Mesenchymal stem cell (in vitro differentiated cells and primary cell): ENCODE data around the gene POLN.

Experiments used
- DNase-seq: peaks from one replicate; pipeline ENCODE4 v3.0.0-alpha.2; 2013
- H2AFZ ChIP-seq: one replicate; pipeline ENCODE4 v1.6.1; 2013; ENCODE audit warnings: low read depth, mild to moderate bottlenecking, control low read depth, inconsistent platforms, low read length, moderate library complexity
- H2AK5ac ChIP-seq: 2 replicates; pipeline ENCODE4 v1.6.1; 2013; ENCODE audit warnings: low read length, moderate library complexity, mild to moderate bottlenecking, inconsistent platforms; ENCODE audit not compliant: severe bottlenecking
- H2BK120ac ChIP-seq: one replicate; pipeline ENCODE4 v1.6.1; 2013; ENCODE audit warnings: low read depth, mild to moderate bottlenecking, inconsistent platforms, low read length, moderate library complexity
- H2BK12ac ChIP-seq, 2 experiments: one replicate each; pipeline ENCODE4 v1.6.1; 2013; ENCODE audit warnings: inconsistent platforms in 2 of 2, low read length in 2 of 2, mild to moderate bottlenecking in 2 of 2, moderate library complexity in 2 of 2, control low read depth in 1 of 2
- H2BK15ac ChIP-seq: one replicate; pipeline ENCODE4 v1.6.1; 2013; ENCODE audit warnings: mild to moderate bottlenecking, low read depth, inconsistent platforms; ENCODE audit not compliant: poor library complexity, severe bottlenecking
- H2BK5ac ChIP-seq: 2 replicates; pipeline ENCODE4 v1.6.1; 2013; ENCODE audit warnings: low read depth, mild to moderate bottlenecking, low read length, control low read depth, inconsistent platforms; ENCODE audit not compliant: poor library complexity, severe bottlenecking
- H3K14ac ChIP-seq, 2 experiments: one replicate each; pipeline ENCODE4 v1.6.1; 2013; ENCODE audit warnings: inconsistent platforms in 2 of 2, low read length in 2 of 2, control low read depth in 1 of 2, mild to moderate bottlenecking in 1 of 2, moderate library complexity in 1 of 2
- H3K18ac ChIP-seq, 2 experiments: one replicate each; pipeline ENCODE4 v1.6.1; 2013; ENCODE audit warnings: inconsistent platforms in 2 of 2, low read length in 2 of 2, control low read depth in 1 of 2, low read depth in 1 of 2, mild to moderate bottlenecking in 1 of 2
- H3K23ac ChIP-seq, 2 experiments: one replicate each; pipeline ENCODE4 v1.6.1; 2013; ENCODE audit warnings: inconsistent platforms in 2 of 2, low read length in 2 of 2, mild to moderate bottlenecking in 2 of 2, moderate library complexity in 2 of 2, control low read depth in 1 of 2
- H3K27ac ChIP-seq: 2 replicates; pipeline ENCODE4 v1.5.1; 2013; ENCODE audit warnings: mild to moderate bottlenecking, moderate library complexity, low read length, control low read depth, inconsistent platforms; ENCODE audit not compliant: poor library complexity, severe bottlenecking
- H3K27me3 ChIP-seq, 2 experiments: 2 replicates each; pipeline versions ENCODE4 v1.6.1 to v1.7.0; 2013; ENCODE audit warnings: low read length in 2 of 2, mild to moderate bottlenecking in 2 of 2, moderate library complexity in 2 of 2, control low read depth in 1 of 2, inconsistent platforms in 1 of 2; ENCODE audit not compliant: control insufficient read depth in 1 of 2, insufficient read depth in 1 of 2
- H3K36me3 ChIP-seq, 2 experiments: 2 replicates each; pipeline versions ENCODE4 v1.6.1 to v1.7.0; 2013; ENCODE audit warnings: low read length in 2 of 2, control low read depth in 1 of 2, inconsistent platforms in 1 of 2, low read depth in 1 of 2, mild to moderate bottlenecking in 1 of 2; ENCODE audit not compliant: insufficient read depth in 2 of 2, control insufficient read depth in 1 of 2
- H3K4ac ChIP-seq, 2 experiments: one replicate each; pipeline ENCODE4 v1.6.1; 2013; ENCODE audit warnings: inconsistent platforms in 2 of 2, low read length in 2 of 2, mild to moderate bottlenecking in 2 of 2, moderate library complexity in 2 of 2, control low read depth in 1 of 2, low read depth in 1 of 2
- H3K4me1 ChIP-seq: 2 replicates; pipeline ENCODE4 v1.6.1; 2013; ENCODE audit warnings: low read depth, low read length, control low read depth; ENCODE audit not compliant: control insufficient read depth, insufficient read depth
- H3K4me2 ChIP-seq: 2 replicates; pipeline ENCODE4 v1.6.1; 2013; ENCODE audit warnings: low read length, mild to moderate bottlenecking, inconsistent platforms; ENCODE audit not compliant: poor library complexity, severe bottlenecking
- H3K4me3 ChIP-seq, 2 experiments: 2 replicates each; pipeline versions ENCODE4 v1.5.1 to v1.7.0; 2013; ENCODE audit warnings: low read length in 2 of 2, mild to moderate bottlenecking in 2 of 2, control low read depth in 1 of 2, low read depth in 1 of 2; ENCODE audit not compliant: insufficient read depth in 1 of 2
- H3K79me1 ChIP-seq: replicated peaks from 2 replicates; pipeline ENCODE4 v1.6.1; 2013; ENCODE audit warnings: mild to moderate bottlenecking, control low read depth, low read length, inconsistent platforms; ENCODE audit not compliant: poor library complexity, severe bottlenecking
- H3K9ac ChIP-seq: 2 replicates; pipeline ENCODE4 v1.7.0; 2013; ENCODE audit warnings: mild to moderate bottlenecking, low read length, moderate library complexity
- H3K9me3 ChIP-seq: 2 replicates; pipeline ENCODE4 v1.7.0; 2013; ENCODE audit warnings: mild to moderate bottlenecking, low read length; ENCODE audit not compliant: control insufficient read depth
- H4K8ac ChIP-seq: one replicate; pipeline ENCODE4 v1.6.1; 2013; ENCODE audit warnings: inconsistent platforms, mild to moderate bottlenecking, low read length, moderate library complexity
- H4K91ac ChIP-seq: one replicate; pipeline ENCODE4 v1.6.1; 2013; ENCODE audit warnings: mild to moderate bottlenecking, low read length, inconsistent platforms
- WGBS: methylation state at CpG from one replicate; pipeline ENCODE4 v1.1.7; 2013; ENCODE audit warnings: mixed read lengths; 5-methylcytosine and 5-hydroxymethylcytosine counted together

The POLN gene

DNA sequence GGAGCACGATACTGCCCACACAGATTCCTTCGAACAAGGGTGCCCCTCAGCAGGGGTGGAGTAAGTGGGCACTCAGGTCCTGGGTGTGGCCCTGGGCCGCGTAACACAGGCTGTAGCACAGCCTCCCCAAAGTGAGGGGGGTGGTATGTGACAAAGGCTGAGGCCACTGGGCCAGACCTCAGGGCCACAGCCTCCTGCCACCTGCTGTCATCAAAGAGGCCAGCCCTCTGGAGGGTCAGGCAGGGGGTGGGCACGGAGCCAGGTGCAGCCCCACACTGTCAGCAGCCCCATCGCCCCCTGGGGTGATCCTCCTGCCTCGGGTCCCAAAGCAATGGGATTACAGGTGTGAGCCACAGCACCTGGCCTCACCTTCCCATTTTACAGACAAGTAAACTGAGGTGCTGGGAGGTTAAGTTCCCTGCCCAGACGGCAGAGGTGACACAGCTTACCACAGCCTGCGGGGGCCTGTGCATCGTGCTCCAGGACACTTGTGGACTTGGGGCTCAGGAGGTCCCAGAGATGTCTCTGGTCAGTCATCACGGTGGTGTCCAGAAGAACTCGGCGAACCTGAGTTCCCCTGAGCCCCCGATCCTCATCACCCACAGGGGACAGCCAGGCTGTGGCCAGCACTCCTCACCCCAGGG lies 47.5 kb upstream of the POLN start:
- H2BK120ac ChIP-seq, result no peak overlapping the region
- H3K36me3 ChIP-seq, result peaks cover 0 to 61% of the 10 kb centered on the region in 2 experiments
- H3K14ac ChIP-seq, result peak overlapping the region in 1 of 2 experiments; percentile 19
- no peaks in the 10 kb centered on the region for H3K27me3 ChIP-seq
- H2BK5ac ChIP-seq, result no peak overlapping the region
- no peak overlapping the region for H2BK15ac ChIP-seq
- H3K4me1 ChIP-seq, result peaks cover 13% of the 10 kb centered on the region
- no peak overlapping the region for H4K8ac ChIP-seq
- no peak overlapping the region for H4K91ac ChIP-seq
- H3K79me1 ChIP-seq, result peaks cover 23% of the 10 kb centered on the region
- no peak overlapping the region for H3K4me2 ChIP-seq
- WGBS, result 89% methylated on average over 14 of the region's 14 CpGs
- DNase-seq, result no peak
- no peak overlapping the region for H2BK12ac ChIP-seq
- no peak overlapping the region for H3K27ac ChIP-seq
- no peak overlapping the region for H2AK5ac ChIP-seq
- peak overlapping the region in 1 of 2 experiments; percentile 6 for H3K4me3 ChIP-seq
- H3K9me3 ChIP-seq, result no peaks in the 10 kb centered on the region
- H3K9ac ChIP-seq, result no peak overlapping the region
- no peak overlapping the region for H3K18ac ChIP-seq
- no peak overlapping the region for H3K23ac ChIP-seq
- H2AFZ ChIP-seq, result no peak overlapping the region
- no peak overlapping the region for H3K4ac ChIP-seq

DNA sequence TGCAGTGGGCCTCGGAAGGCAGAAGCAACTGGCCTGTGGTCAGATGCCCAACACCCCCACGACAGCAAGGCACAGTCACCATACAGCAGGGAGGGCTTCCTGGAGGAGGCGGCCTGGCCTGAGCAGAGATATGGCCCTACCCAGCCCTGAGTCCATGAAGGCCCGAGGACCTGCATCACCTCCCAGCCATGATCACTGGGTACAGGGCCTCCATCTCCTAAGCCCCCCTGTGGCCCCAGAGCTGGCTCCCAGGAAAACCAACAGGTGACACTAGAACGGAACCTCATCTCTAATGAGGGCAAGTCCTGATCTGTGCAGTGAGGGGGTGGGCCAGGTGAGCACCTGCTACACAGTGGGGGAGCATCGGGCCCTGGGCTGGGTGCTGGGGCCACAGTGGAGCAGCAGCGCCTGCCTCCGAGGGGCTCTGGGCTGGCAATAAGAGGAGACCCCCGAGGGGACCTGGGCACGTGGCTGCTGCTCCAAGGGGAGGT lies 46.2 kb upstream of the POLN start:
- no peak overlapping the region for H2AK5ac ChIP-seq
- WGBS, result 90% methylated on average over 10 of the region's 10 CpGs
- H2BK5ac ChIP-seq, result no peak overlapping the region

DNA sequence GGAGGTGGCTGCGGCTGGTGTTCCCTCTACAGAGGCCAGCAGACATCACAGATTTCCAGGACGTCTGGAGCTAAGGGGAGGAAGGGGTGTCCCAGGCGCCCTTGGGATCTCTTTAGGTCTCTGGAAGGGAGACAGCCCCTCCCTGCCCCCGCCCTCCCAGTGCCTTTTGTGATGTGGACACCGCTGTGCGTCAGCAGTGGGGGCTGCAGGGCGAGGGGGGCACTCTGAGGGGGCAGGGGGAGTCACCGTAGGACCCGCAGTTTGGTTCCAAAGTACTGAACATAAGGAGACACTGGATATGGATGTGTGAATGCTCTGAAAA lies 45.6 kb upstream of the POLN start:
- Histone ChIP-seq H4K91ac (no peak overlapping the region), H3K79me1 (peaks cover 27% of the 10 kb centered on the region), H4K8ac (no peak overlapping the region), H2BK5ac (no peak overlapping the region), H3K27me3 (no peaks in the 10 kb centered on the region), H3K36me3 (peaks cover 0 to 75% of the 10 kb centered on the region in 2 experiments), H3K23ac (no peak overlapping the region), H3K27ac (no peak overlapping the region), H3K4me3 (no peak overlapping the region), H3K9ac (no peak overlapping the region), H3K4ac (no peak overlapping the region), H2AK5ac (no peak overlapping the region), H3K14ac (no peak overlapping the region), H3K4me1 (peaks cover 13% of the 10 kb centered on the region), H2AFZ (no peak overlapping the region), H3K4me2 (no peak overlapping the region), H2BK15ac (no peak overlapping the region), H2BK120ac (no peak overlapping the region), H3K9me3 (no peaks in the 10 kb centered on the region), H2BK12ac (no peak overlapping the region), H3K18ac (no peak overlapping the region)
- no peak for DNase-seq
- 81% methylated on average over 9 of the region's 9 CpGs for WGBS

More for the DNA sequence above, 46.2 kb upstream of the POLN start:
- Histone ChIP-seq H3K23ac (no peak overlapping the region), H2BK15ac (no peak overlapping the region), H3K18ac (no peak overlapping the region), H2AFZ (no peak overlapping the region), H3K4me2 (no peak overlapping the region), H3K4me3 (no peak overlapping the region), H3K14ac (no peak overlapping the region), H3K4ac (no peak overlapping the region), H4K8ac (no peak overlapping the region), H3K9me3 (no peaks in the 10 kb centered on the region), H3K4me1 (peaks cover 13% of the 10 kb centered on the region), H3K27me3 (no peaks in the 10 kb centered on the region), H2BK120ac (no peak overlapping the region), H3K79me1 (peaks cover 27% of the 10 kb centered on the region), H3K9ac (no peak overlapping the region), H2BK12ac (no peak overlapping the region), H3K27ac (no peak overlapping the region), H4K91ac (no peak overlapping the region), H3K36me3 (peaks cover 0 to 74% of the 10 kb centered on the region in 2 experiments)
- no peak for DNase-seq

DNA sequence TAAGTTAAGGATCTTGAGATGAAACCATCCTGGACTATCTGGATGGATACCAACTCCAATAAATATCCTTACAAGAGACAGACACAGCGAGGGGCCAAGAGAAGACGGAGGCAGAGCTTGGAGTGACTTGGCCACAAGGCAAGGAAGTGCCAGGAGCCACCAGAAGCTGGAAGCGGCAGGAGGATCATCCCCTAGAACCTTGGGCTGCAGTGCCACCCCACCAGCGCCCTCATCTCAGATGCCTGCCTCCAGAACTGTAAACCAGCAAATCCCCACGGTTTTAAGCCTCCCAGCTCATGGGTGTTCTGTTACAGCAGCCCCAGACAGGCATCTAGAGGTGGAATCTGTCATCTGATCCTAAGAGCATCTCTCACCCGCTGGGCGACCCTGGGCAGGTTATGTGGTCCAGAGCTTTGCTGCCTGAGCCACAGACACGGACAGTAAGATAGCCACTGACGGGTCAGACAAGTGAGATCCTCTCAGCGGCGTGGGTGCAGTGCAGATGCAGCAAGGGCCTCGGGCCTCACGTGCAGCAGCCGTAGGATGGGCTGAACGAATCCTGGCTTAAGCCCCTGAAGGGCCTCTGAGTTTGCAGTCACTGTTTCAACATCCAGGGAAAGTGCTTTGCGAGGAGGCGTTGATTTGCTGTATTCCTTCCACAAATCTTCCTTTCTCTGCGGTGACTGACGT lies 45.1 kb upstream of the POLN start:
- Histone ChIP-seq H4K8ac (no peak overlapping the region), H2BK5ac (no peak overlapping the region), H2AFZ (no peak overlapping the region), H4K91ac (no peak overlapping the region), H3K23ac (no peak overlapping the region), H3K14ac (no peak overlapping the region), H3K36me3 (peaks cover 0 to 73% of the 10 kb centered on the region in 2 experiments), H2AK5ac (no peak overlapping the region), H3K4me1 (peaks cover 10% of the 10 kb centered on the region), H3K27ac (no peak overlapping the region), H2BK120ac (no peak overlapping the region), H2BK15ac (no peak overlapping the region), H3K27me3 (no peaks in the 10 kb centered on the region), H3K4me3 (no peak overlapping the region), H3K79me1 (peaks cover 24% of the 10 kb centered on the region), H3K9me3 (no peaks in the 10 kb centered on the region), H3K4ac (no peak overlapping the region), H3K9ac (no peak overlapping the region), H3K4me2 (no peak overlapping the region), H2BK12ac (no peak overlapping the region), H3K18ac (no peak overlapping the region)
- DNase-seq, result no peak
- 72% methylated on average over 19 of the region's 19 CpGs for WGBS
